Measurements from ENCODE around the gene CGB1. TPM values are rescaled to one million over a fixed set of nuclear protein-coding genes. Genes with fewer than 3 reads are reported as not detected.

CGB1 gene
- polyA plus RNA-seq, 1 of the 3 experiments (the other 2 are of a cell fraction) = not detected

GRCh38 chr19:49011194-49011593 is 25.5 kb downstream of the CGB1 start:
- no peaks in the 10 kb centered on the region for H3K79me2 ChIP-seq (ENCODE audit: insufficient read depth)
- no peak overlapping the region for H3K4me2 ChIP-seq
- H3K9me3 ChIP-seq = no peaks in the 10 kb centered on the region
- H3K27ac ChIP-seq (ENCODE audit: low read depth in 2 of 2, low read length in 1 of 2) = no peak overlapping the region
- peaks cover 7% of the 10 kb centered on the region for H3F3A ChIP-seq (replicated peaks; ENCODE audit: insufficient read depth)
- CTCF ChIA-PET = interaction anchor here (1.3 to 8.6 kb wide), 2 partner anchors 8 to 12 kb away, joined by 5 to 68 read pairs; no protein-coding TSS in a partner anchor
- no peak overlapping the region for H3K4me3 ChIP-seq (ENCODE audit: low read depth in 2 of 2, low read length in 1 of 2)
- no peak overlapping the region for H2AFZ ChIP-seq (ENCODE audit: low read depth)
- peaks cover 7 to 55% of the 10 kb centered on the region in 2 experiments for H3K36me3 ChIP-seq (replicated peaks in 1 of 2; ENCODE audit: control insufficient read depth in 1 of 2, insufficient read depth in 2 of 2, low read length in 1 of 2)
- no peaks in the 10 kb centered on the region for H3K4me1 ChIP-seq (ENCODE audit: control insufficient read depth in 1 of 2, insufficient read depth in 2 of 2, low read depth in 1 of 2, low read length in 1 of 2)
- POLR2A ChIA-PET = no interaction called here
- H3K9ac ChIP-seq = no peak overlapping the region
- H4K20me1 ChIP-seq (ENCODE audit: insufficient read depth) = no peaks in the 10 kb centered on the region
- H3K9me2 ChIP-seq = no peaks in the 10 kb centered on the region
- no peak for DNase-seq
- no peaks in the 10 kb centered on the region for H3K27me3 ChIP-seq (ENCODE audit: insufficient read depth)
- no peak for TF ChIP-seq NRF1 (IDR thresholded peaks at IDR 0.05; ENCODE audit: low read depth, low read length)
- no peak for TF ChIP-seq SIN3A (IDR thresholded peaks at IDR 0.05; ENCODE audit: borderline replicate concordance, low read depth, low read length)
- WGBS (ENCODE audit: low lambda C conversion rate) = 90% methylated on average over 13 of the region's 17 CpGs

GRCh38 chr19:49010453-49010852 is 26.2 kb downstream of the CGB1 start:
- 88% methylated on average over 18 of the region's 18 CpGs for WGBS (ENCODE audit: low lambda C conversion rate)
- H3K36me3 ChIP-seq (replicated peaks in 1 of 2; ENCODE audit: control insufficient read depth in 1 of 2, insufficient read depth in 2 of 2, low read length in 1 of 2) = peaks cover 7 to 59% of the 10 kb centered on the region in 2 experiments
- TF ChIP-seq ZBTB33 (IDR thresholded peaks at IDR 0.05; ENCODE audit: borderline replicate concordance, low read depth) (no peak), GABPA (IDR thresholded peaks at IDR 0.05; ENCODE audit: low read depth) (no peak), USF1 (IDR thresholded peaks at IDR 0.05; ENCODE audit: borderline replicate concordance, low read depth) (no peak), RAD21 (IDR thresholded peaks at IDR 0.05; ENCODE audit: low read length) (no peak), CTCF (IDR thresholded peaks at IDR 0.05) (no peak), RCOR1 (IDR thresholded peaks at IDR 0.05; ENCODE audit: low read length) (no peak), REST (IDR thresholded peaks at IDR 0.05; ENCODE audit: low read depth, low read length) (no peak), TAF1 (IDR thresholded peaks at IDR 0.05; ENCODE audit: borderline replicate concordance, low read depth, low read length) (no peak), POLR2AphosphoS5 (IDR thresholded peaks at IDR 0.05; ENCODE audit: low read depth, low read length) (no peak), EP300 (IDR thresholded peaks at IDR 0.05; ENCODE audit: borderline replicate concordance in 1 of 2, low read depth in 1 of 2, low read length in 1 of 2) (no peak), YY1 (IDR thresholded peaks at IDR 0.05; ENCODE audit: low read depth) (no peak), NRF1 (IDR thresholded peaks at IDR 0.05; ENCODE audit: low read depth, low read length) (no peak), PBX3 (IDR thresholded peaks at IDR 0.05) (no peak), TEAD4 (IDR thresholded peaks at IDR 0.05; ENCODE audit: borderline replicate concordance, insufficient read depth) (no peak), FOXM1 (IDR thresholded peaks at IDR 0.05; ENCODE audit: low read depth) (no peak), EZH2phosphoT487 (IDR thresholded peaks at IDR 0.05; ENCODE audit: borderline replicate concordance, low read depth) (no peak), RXRA (IDR thresholded peaks at IDR 0.05; ENCODE audit: borderline replicate concordance, low read depth) (no peak)

More at GRCh38 chr19:49010453-49010852, 26.2 kb downstream of the CGB1 start:
- peaks cover 7% of the 10 kb centered on the region for H3F3A ChIP-seq (replicated peaks; ENCODE audit: insufficient read depth)
- no peak overlapping the region for H3K4me2 ChIP-seq
- DNase-seq = no peak
- no peaks in the 10 kb centered on the region for H3K9me2 ChIP-seq
- H3K79me2 ChIP-seq (ENCODE audit: insufficient read depth) = no peaks in the 10 kb centered on the region
- no peaks in the 10 kb centered on the region for H3K4me1 ChIP-seq (ENCODE audit: control insufficient read depth in 1 of 2, insufficient read depth in 2 of 2, low read depth in 1 of 2, low read length in 1 of 2)
- no peak overlapping the region for H3K9ac ChIP-seq
- H3K27me3 ChIP-seq (ENCODE audit: insufficient read depth) = no peaks in the 10 kb centered on the region
- ChIA-PET CTCF (interaction anchor here (0.6 to 8.6 kb wide), 5 partner anchors 9 to 224 kb away, joined by 3 to 68 read pairs (median 3); no protein-coding TSS in a partner anchor), POLR2A (interaction anchor here (0.6 to 2.4 kb wide), 2 partner anchors 9 kb away, joined by 3 to 7 read pairs; no protein-coding TSS in a partner anchor)
- no peak overlapping the region for H3K4me3 ChIP-seq (ENCODE audit: low read depth in 2 of 2, low read length in 1 of 2)
- no peaks in the 10 kb centered on the region for H4K20me1 ChIP-seq (ENCODE audit: insufficient read depth)
- no peak overlapping the region for H2AFZ ChIP-seq (ENCODE audit: low read depth)
- no peak overlapping the region for H3K27ac ChIP-seq (ENCODE audit: low read depth in 2 of 2, low read length in 1 of 2)
- H3K9me3 ChIP-seq = no peaks in the 10 kb centered on the region

All from SK-N-SH (cell line).